Measurements from ENCODE around the gene LRRC3B.

The LRRC3B gene

GRCh38 chr3:26614006-26614685 lies 8.4 kb upstream of the LRRC3B start:
- Histone ChIP-seq H3K4me2 (ENCODE audit: low read length) (no peak overlapping the region), H3K9ac (no peak overlapping the region), H3K27me3 (ENCODE audit: control insufficient read depth, insufficient read depth, low read length) (no peaks in the 10 kb centered on the region), H3K9me3 (ENCODE audit: control insufficient read depth, low read length) (no peaks in the 10 kb centered on the region), H2AFZ (no peak overlapping the region), H3K4me3 (ENCODE audit: low read depth, low read length) (no peak overlapping the region), H3K36me3 (ENCODE audit: control insufficient read depth, insufficient read depth, low read length) (no peaks in the 10 kb centered on the region), H3K4me1 (no peaks in the 10 kb centered on the region), H3K27ac (no peak overlapping the region), H3K79me2 (no peaks in the 10 kb centered on the region)
- TF ChIP-seq CTCF (IDR thresholded peaks at IDR 0.05) = no peak

- Histone ChIP-seq H2AFZ (no peak overlapping the region), H3K27ac (no peak overlapping the region), H3K4me1 (no peaks in the 10 kb centered on the region), H3K27me3 (ENCODE audit: control insufficient read depth, insufficient read depth, low read length) (no peaks in the 10 kb centered on the region), H3K79me2 (no peaks in the 10 kb centered on the region), H3K4me3 (ENCODE audit: low read depth, low read length) (no peak overlapping the region), H3K9ac (no peak overlapping the region), H3K36me3 (ENCODE audit: control insufficient read depth, insufficient read depth, low read length) (no peaks in the 10 kb centered on the region), H3K9me3 (ENCODE audit: control insufficient read depth, low read length) (no peaks in the 10 kb centered on the region), H3K4me2 (ENCODE audit: low read length) (no peak overlapping the region)
- TF ChIP-seq CTCF (IDR thresholded peaks at IDR 0.05) = no peak
These were observed 1.4 kb upstream of the LRRC3B start for GRCh38 chr3:26621176-26621575.

GRCh38 chr3:26621906-26622620 lies 509 bp upstream of the LRRC3B start:
- no peak overlapping the region for H2AFZ ChIP-seq
- H3K36me3 ChIP-seq (ENCODE audit: control insufficient read depth, insufficient read depth, low read length) = no peaks in the 10 kb centered on the region
- H3K9me3 ChIP-seq (ENCODE audit: control insufficient read depth, low read length) = no peaks in the 10 kb centered on the region
- peak overlapping the region; percentile 17 for H3K4me2 ChIP-seq (ENCODE audit: low read length)
- no peaks in the 10 kb centered on the region for H3K27me3 ChIP-seq (ENCODE audit: control insufficient read depth, insufficient read depth, low read length)
- no peaks in the 10 kb centered on the region for H3K79me2 ChIP-seq
- no peak overlapping the region for H3K27ac ChIP-seq
- no peak overlapping the region for H3K9ac ChIP-seq
- no peak for TF ChIP-seq CTCF (IDR thresholded peaks at IDR 0.05)
- H3K4me3 ChIP-seq (ENCODE audit: low read depth, low read length) = peak overlapping the region; percentile 11
- no peaks in the 10 kb centered on the region for H3K4me1 ChIP-seq

GRCh38 chr3:26623419-26624208 lies 1.0 kb downstream of the LRRC3B start:
- H3K27me3 ChIP-seq (ENCODE audit: control insufficient read depth, insufficient read depth, low read length) = no peaks in the 10 kb centered on the region
- H3K27ac ChIP-seq = no peak overlapping the region
- no peak overlapping the region for H2AFZ ChIP-seq
- H3K36me3 ChIP-seq (ENCODE audit: control insufficient read depth, insufficient read depth, low read length) = no peaks in the 10 kb centered on the region
- no peak overlapping the region for H3K9ac ChIP-seq
- no peaks in the 10 kb centered on the region for H3K79me2 ChIP-seq
- H3K4me3 ChIP-seq (ENCODE audit: low read depth, low read length) = no peak overlapping the region
- H3K9me3 ChIP-seq (ENCODE audit: control insufficient read depth, low read length) = no peaks in the 10 kb centered on the region
- no peaks in the 10 kb centered on the region for H3K4me1 ChIP-seq
- TF ChIP-seq CTCF (IDR thresholded peaks at IDR 0.05) = no peak
- no peak overlapping the region for H3K4me2 ChIP-seq (ENCODE audit: low read length)

Measured in parathyroid adenoma (tissue), 2 donors.